22Rv1 (cell line): Measurements from ENCODE around the gene MRC1.

ENCODE experiments used
- CTCF ChIP-seq: fragments of 450-650 bp; IDR thresholded peaks from 2 replicates; pipeline ENCODE4 v1.5.1; 2017; ENCODE audit warnings: mild to moderate bottlenecking
- ZFX ChIP-seq: fragments of 450-650 bp; IDR thresholded peaks from 2 replicates; pipeline ENCODE4 v1.6.1; 2017; ENCODE audit warnings: antibody characterized with exemption, borderline replicate concordance

DNA sequence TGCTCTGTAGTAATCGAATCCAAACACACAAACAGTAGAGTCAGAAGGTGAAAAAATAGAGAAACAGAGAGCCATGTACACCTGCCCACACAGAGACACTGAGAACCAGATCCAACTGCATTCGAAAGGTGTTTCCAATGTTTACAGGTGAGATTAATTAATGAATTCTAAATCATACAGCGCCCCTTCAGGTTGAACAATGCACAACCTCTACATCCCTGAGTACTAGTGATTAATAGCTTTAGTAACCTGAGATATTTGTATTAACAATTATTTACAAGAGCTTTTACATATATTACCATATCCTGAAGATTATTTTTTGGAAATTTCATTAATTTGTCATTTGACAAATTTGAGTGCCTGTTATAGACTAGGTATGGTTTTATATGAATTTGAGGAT is 7.6 kb upstream of the MRC1 start:
- TF ChIP-seq CTCF (0 out of 2 replicates have a peak, but pooled peaks have one; percentile 39), ZFX (no peak)
